ENCODE measurements around the gene KRT7. TPM values are rescaled to one million over a fixed set of nuclear protein-coding genes. Genes with fewer than 3 reads are reported as not detected.

The KRT7 gene
- total and polyA plus RNA-seq, 2 donors (not counting 3 experiments of a cell fraction or from before 2014, with no cell fraction given) = 120 to 293 TPM

DNA sequence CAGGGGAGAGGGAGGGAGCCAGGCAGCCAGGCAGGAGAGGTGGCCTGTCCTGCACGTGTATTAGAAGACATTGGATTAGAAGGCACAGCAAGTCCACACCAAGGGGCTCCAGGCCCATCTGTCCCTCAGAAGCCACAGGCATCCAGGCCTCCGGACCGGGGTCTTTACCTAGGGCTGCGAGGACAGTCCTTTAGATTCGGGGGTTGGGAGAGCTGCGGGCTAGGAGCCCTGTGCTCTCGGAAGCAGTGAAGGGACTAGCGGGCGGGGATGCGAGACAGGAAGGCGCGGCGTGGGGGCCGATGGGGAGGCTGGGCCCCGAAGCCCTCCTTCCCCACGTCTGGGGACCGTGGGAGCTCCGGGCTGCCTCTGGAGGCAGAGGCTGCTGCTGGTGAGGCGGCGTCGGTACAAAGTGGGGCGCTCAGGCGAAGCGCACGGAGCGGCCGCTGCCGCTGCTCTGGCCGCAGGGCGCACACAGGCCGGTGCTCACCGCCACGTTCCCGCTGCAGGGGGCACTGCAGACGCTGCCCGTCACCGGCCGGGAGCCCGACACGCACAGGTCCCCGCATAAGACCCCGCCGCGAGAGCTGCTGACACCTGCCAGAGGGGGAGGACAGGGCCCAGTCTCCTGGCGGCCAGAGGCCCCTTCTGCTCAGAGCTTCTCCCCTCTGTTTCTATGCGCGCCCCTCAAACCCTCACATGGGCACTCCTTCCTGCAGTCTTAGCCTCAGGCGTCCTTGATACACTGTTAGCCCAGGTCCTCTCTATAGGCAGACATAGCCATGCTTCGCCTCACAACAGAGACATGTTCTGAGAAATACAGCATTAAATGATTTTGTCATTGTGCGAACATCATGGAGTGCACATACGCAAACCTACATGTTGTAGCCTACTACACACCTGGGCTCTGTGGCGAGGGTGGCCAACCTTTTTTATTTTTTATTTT is 17.3 kb downstream of the KRT7 start:
- no peaks in the 10 kb centered on the region for H3K36me3 ChIP-seq (ENCODE audit: control insufficient read depth in 2 of 2, extremely low read depth in 1 of 2, insufficient read depth in 2 of 2, low read length in 2 of 2)
- FAIRE-seq (no peak), DNase-seq (ENCODE audit: low read depth, low spot score) (no peak)
- dilution Hi-C loops (cut with MboI; ENCODE audit: extremely low pct_ligation_motif_present, low sequenced_read_pairs) = no loop called here
- no peaks in the 10 kb centered on the region for H4K20me1 ChIP-seq (replicated peaks; ENCODE audit: control insufficient read depth, extremely low read depth, insufficient read depth, low read length)
- no peak overlapping the region for H2AFZ ChIP-seq (ENCODE audit: low read depth, low read length)
- no peak overlapping the region for H3K4me2 ChIP-seq (ENCODE audit: insufficient read depth, low read length)
- no peak overlapping the region for H3K4me3 ChIP-seq (replicated peaks in 1 of 3; ENCODE audit: insufficient read depth in 1 of 3, low read depth in 1 of 3, low read length in 3 of 3)
- H3K27me3 ChIP-seq (ENCODE audit: control insufficient read depth in 2 of 2, insufficient read depth in 2 of 2, low read length in 2 of 2) = peaks cover 2 to 6% of the 10 kb centered on the region in 2 experiments
- intact Hi-C loops (cut with micrococcal nuclease) = no loop called here
- peak; percentile 8 for TF ChIP-seq POLR2AphosphoS5 (IDR thresholded peaks at IDR 0.05; ENCODE audit: insufficient read depth, low read depth, low read length)
- TF ChIP-seq CTCF (IDR thresholded peaks at IDR 0.05; ENCODE audit: extremely low read depth in 1 of 2, insufficient read depth in 1 of 2, low read depth in 1 of 2, low read length in 2 of 2) = peak; percentile 9 to 38
- no peak for TF ChIP-seq JUN (IDR thresholded peaks at IDR 0.05; ENCODE audit: borderline replicate concordance, insufficient read depth, insufficient read length, low read depth)
- TF ChIP-seq POLR2A (IDR thresholded peaks at IDR 0.05; ENCODE audit: low read depth, low read length) = no peak
- no peak for TF ChIP-seq FOS (IDR thresholded peaks at IDR 0.05; ENCODE audit: borderline replicate concordance, insufficient read depth, low read length)
- TF ChIP-seq MYC (IDR thresholded peaks at IDR 0.05; ENCODE audit: low read depth, low read length) = no peak
- TF ChIP-seq, protein P1, sequence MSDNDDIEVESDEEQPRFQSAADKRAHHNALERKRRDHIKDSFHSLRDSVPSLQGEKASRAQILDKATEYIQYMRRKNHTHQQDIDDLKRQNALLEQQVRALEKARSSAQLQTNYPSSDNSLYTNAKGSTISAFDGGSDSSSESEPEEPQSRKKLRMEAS (IDR thresholded peaks at IDR 0.05; ENCODE audit: insufficient read depth, insufficient read length) = no peak
- no peak for TF ChIP-seq GATA2 (IDR thresholded peaks at IDR 0.05; ENCODE audit: insufficient read depth, insufficient read length, low read depth, low read length)
- peak; percentile 37 for TF ChIP-seq EZH2 (IDR thresholded peaks at IDR 0.05; ENCODE audit: borderline replicate concordance, low read depth, low read length, severe bottlenecking)
- BruUV-seq (replicated peaks) = no TSS peak
- CTCF ChIA-PET = interaction anchor here (1.2 to 1.5 kb wide), 5 partner anchors 29 to 620 kb away, joined by 3 to 6 read pairs (median 3); no protein-coding TSS in a partner anchor
- H3K9ac ChIP-seq (replicated peaks; ENCODE audit: extremely low read depth, insufficient read depth, low read length) = no peak overlapping the region
- H3K9me1 ChIP-seq (replicated peaks; ENCODE audit: control insufficient read depth, extremely low read depth, insufficient read depth, low read length) = no peaks in the 10 kb centered on the region
- no peak overlapping the region for H3K27ac ChIP-seq (ENCODE audit: insufficient read depth, low read depth, low read length)
- peaks cover 6% of the 10 kb centered on the region for H3K4me1 ChIP-seq (ENCODE audit: control insufficient read depth, extremely low read depth, insufficient read depth, low read length)
- H3K9me3 ChIP-seq (replicated peaks; ENCODE audit: control insufficient read depth, insufficient read depth, low read length) = no peaks in the 10 kb centered on the region
- POLR2A ChIA-PET = interaction anchor here (0.8 kb wide), 1 partner anchor 67 kb away, joined by 3 read pairs; no protein-coding TSS in a partner anchor
- H3K79me2 ChIP-seq (ENCODE audit: control insufficient read depth, insufficient read depth, low read length) = no peaks in the 10 kb centered on the region
